Body of pancreas (tissue), 4 donors: ENCODE measurements around the gene UBE2R2. TPM values are rescaled to one million over a fixed set of nuclear protein-coding genes. Genes with fewer than 3 reads are reported as not detected.
A peak's percentile ranks its signal among the peaks of the same experiment; 100 is the strongest.

ENCODE experiments used
- ATAC-seq: fragments of 150-250 bp; one replicate; pipeline ENCODE4 v1.9.1; 2016
- DNase-seq, 4 donors: peaks; one replicate each; pipeline ENCODE4 v3.0.0-alpha.2; 2019
- H3K27ac ChIP-seq, 4 donors: fragments of 200-600 bp; sonication (generic); 1 replicate in 3 of 4; 2 replicates in 1 of 4; pipeline versions ENCODE4 v1.5.1 to v1.6.1; 2016 to 2019; ENCODE audit warnings: mild to moderate bottlenecking in 1 of 4, mixed read lengths in 1 of 4, moderate library complexity in 1 of 4
- H3K27me3 ChIP-seq, 2 donors: fragments of 200-600 bp; sonication (generic); one replicate each; pipeline ENCODE4 v1.6.0; 2016; ENCODE audit warnings: mild to moderate bottlenecking in 1 of 2
- H3K36me3 ChIP-seq, 2 donors: fragments of 200-600 bp; sonication (generic); replicated peaks in 1 of 2; 2 replicates each; pipeline ENCODE4 v1.5.1; 2016; ENCODE audit warnings: low read depth in 2 of 2; ENCODE audit not compliant: insufficient read depth in 1 of 2
- H3K4me1 ChIP-seq: fragments of 200-600 bp; sonication (generic); one replicate; pipeline ENCODE4 v1.6.0; 2016
- H3K4me3 ChIP-seq, 2 donors: fragments of 200-600 bp; sonication (generic); 1 replicate in 1 of 2; 2 replicates in 1 of 2; pipeline ENCODE4 v1.5.1; 2016 to 2019
- H3K9me3 ChIP-seq, 3 donors: fragments of 200-600 bp; sonication (generic); 1 replicate in 2 of 3; 2 replicates in 1 of 3; pipeline ENCODE4 v1.5.1; 2016
- POLR2A ChIP-seq, 3 donors: fragments of 450-650 bp; IDR thresholded peaks; one replicate each; pipeline ENCODE4 v1.6.1; 2016; ENCODE audit warnings: antibody characterized with exemption in 3 of 3, mild to moderate bottlenecking in 2 of 3
- WGBS, 2 donors: methylation state at CpG; one replicate each; pipeline ENCODE4 v1.1.5; 2017; 5-methylcytosine and 5-hydroxymethylcytosine counted together
- intact Hi-C: fragments of 100-400 bp; cut with DNase I; formaldehyde crosslinking; loops from one replicate; pipeline ENCODE4 v1.15.1; 2023
- total RNA-seq, 2 donors: library from RNA; depleted of rRNA; stranded (reverse); fragments of >200 nt; gene quantifications; one replicate each; pipeline ENCODE4 v1.1.0, GENCODE V29; 2016
- TF ChIP-seq, protein P1 (sequence below), 7 experiments: fragments of 450-650 bp in 4 of 7; fragments of 200-600 bp in 3 of 7; sonication (generic) in 3 of 7; IDR thresholded peaks; one replicate each; pipeline ENCODE4 v1.5.1; 2016 to 2019; ENCODE audit warnings: antibody characterized with exemption in 7 of 7

The UBE2R2 gene
- total RNA-seq, 2 donors from 2014 or later: 26.7 to 31.4 TPM

DNA sequence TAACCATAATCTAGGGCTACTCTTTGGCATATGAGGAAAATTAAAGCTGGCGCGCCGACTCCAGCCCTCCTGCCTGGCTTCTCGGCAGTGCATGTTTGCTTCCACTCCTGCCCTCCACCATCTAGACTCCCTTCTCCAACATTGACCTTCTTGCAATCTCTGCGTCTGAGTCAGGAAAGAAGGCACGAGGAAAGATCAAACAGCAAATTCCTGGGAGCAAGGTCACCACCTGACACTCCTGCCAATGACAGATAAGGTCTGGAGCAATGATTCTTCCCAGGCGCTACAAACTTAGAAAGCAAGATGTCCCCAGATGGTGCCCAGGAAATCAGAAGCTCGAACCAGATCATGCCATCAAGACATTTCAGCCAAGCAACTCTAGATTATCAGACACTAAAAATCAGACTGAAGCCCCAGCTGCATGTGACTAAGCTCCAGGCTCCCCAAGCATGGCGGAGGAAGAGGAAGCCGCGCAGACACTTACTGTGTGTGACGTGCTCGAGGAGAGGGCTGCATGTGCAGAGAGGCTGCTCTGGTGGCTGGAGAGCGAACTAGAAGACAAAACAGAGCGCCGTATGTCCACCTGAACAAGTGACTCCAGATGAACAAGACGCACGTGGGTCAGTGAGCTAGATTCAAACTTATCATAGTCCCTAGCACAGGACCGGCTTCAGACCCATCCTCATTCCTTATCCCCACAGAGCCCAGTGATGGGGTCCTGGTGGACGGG lies 115.3 kb downstream of the UBE2R2 start:
- WGBS, 2 donors: 78 to 85% methylated on average over 18 to 20 of the region's 20 CpGs
- H3K27ac ChIP-seq: no peak overlapping the region
- no peaks in the 10 kb centered on the region for H3K27me3 ChIP-seq
- ATAC-seq: no peak
- no peaks in the 10 kb centered on the region for H3K9me3 ChIP-seq
- no peaks in the 10 kb centered on the region for H3K4me1 ChIP-seq
- no peak for TF ChIP-seq POLR2A (IDR thresholded peaks at IDR 0.05)
- TF ChIP-seq, protein P1, sequence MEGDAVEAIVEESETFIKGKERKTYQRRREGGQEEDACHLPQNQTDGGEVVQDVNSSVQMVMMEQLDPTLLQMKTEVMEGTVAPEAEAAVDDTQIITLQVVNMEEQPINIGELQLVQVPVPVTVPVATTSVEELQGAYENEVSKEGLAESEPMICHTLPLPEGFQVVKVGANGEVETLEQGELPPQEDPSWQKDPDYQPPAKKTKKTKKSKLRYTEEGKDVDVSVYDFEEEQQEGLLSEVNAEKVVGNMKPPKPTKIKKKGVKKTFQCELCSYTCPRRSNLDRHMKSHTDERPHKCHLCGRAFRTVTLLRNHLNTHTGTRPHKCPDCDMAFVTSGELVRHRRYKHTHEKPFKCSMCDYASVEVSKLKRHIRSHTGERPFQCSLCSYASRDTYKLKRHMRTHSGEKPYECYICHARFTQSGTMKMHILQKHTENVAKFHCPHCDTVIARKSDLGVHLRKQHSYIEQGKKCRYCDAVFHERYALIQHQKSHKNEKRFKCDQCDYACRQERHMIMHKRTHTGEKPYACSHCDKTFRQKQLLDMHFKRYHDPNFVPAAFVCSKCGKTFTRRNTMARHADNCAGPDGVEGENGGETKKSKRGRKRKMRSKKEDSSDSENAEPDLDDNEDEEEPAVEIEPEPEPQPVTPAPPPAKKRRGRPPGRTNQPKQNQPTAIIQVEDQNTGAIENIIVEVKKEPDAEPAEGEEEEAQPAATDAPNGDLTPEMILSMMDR (IDR thresholded peaks at IDR 0.05): no peak
- intact Hi-C loops: no loop called here
- no peak for DNase-seq
- no peak overlapping the region for H3K4me3 ChIP-seq
- peaks cover 0 to 26% of the 10 kb centered on the region in 2 donors for H3K36me3 ChIP-seq

DNA sequence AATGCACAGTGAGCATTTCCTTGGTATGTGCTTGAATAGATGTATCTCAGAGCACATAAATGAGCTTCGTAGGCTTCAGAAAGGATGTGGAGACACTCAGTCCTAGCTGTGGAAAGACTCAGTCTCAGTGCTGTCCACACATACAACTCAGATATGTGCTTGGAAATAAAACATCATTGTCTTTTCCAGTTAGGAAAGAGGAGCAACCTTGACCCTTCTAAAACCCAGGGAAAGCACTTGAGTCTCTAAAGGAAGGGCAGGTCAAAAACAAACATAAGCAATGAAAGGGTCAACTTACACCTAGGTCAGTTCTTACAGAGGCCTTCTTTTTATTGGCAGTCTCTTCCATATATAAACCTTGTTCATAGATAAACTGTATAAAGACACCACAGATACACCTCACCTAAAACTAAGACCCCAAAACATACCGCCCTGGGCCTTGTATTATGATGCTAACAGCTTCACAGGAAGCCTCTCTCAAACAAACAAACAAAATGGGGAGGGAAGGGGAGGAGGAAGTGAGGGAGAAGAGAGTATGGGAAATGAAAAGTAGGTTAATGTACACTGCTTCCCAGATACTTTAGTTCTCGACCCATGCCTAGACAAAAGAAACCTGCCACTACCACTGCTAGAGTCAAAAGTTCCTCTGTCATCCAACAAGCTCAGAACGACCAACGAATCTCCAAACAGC lies 117.4 kb downstream of the UBE2R2 start:
- H3K4me3 ChIP-seq: no peak overlapping the region
- DNase-seq (no peak), ATAC-seq (no peak)
- 78 to 83% methylated on average over 5 of the region's 5 CpGs for WGBS, 2 donors
- no peaks in the 10 kb centered on the region for H3K27me3 ChIP-seq
- intact Hi-C loops: no loop called here
- no peaks in the 10 kb centered on the region for H3K4me1 ChIP-seq
- no peaks in the 10 kb centered on the region for H3K9me3 ChIP-seq
- TF ChIP-seq, protein P1 (IDR thresholded peaks at IDR 0.05): no peak
- no peak for TF ChIP-seq POLR2A (IDR thresholded peaks at IDR 0.05)
- H3K36me3 ChIP-seq: peaks cover 0 to 22% of the 10 kb centered on the region in 2 donors
- H3K27ac ChIP-seq: no peak overlapping the region

DNA sequence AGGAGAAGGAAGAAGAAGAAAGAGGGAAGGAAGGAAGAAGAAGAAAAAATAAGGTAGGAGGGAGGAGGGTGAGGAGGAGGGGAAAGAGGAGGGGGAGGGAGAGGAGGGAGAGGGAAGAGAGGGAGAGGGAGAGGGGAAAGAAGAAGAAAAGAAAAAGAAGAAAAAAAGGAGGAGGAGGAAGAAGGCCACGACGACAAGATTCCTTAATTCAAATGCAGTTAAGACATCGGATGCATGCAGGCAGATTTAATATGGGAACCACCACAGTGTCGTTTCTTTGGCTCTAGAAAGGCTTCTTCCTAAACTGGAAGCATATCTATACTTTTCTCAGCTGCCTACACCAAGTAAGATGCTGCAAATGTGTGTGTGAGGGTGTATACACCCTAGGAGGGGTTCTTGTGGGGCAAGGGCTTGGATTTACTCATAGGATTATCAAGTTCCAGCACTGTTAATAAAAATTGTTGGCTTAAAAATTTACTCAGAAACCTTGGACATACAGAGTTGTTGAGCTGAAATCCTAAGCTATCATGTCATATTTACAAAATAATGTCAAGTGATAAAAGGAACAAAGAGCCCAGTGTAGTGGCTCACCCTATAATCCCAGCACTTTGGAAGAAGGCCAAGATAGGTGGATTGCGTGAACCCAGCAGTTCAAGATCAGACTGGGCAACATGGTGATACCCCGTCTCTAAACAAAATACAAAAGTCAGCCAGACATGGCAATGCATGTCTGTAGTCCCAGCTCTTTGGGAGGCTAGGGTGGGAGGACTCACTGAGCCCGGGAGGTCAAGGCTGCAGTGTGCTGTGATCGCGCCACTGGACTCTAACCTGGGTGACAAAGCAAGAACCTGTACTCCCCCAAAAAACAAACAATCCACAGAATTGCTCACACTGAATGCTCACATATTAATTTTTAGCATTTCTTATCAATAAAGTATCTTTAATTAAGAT lies 123.2 kb downstream of the UBE2R2 start:
- no peak for DNase-seq

DNA sequence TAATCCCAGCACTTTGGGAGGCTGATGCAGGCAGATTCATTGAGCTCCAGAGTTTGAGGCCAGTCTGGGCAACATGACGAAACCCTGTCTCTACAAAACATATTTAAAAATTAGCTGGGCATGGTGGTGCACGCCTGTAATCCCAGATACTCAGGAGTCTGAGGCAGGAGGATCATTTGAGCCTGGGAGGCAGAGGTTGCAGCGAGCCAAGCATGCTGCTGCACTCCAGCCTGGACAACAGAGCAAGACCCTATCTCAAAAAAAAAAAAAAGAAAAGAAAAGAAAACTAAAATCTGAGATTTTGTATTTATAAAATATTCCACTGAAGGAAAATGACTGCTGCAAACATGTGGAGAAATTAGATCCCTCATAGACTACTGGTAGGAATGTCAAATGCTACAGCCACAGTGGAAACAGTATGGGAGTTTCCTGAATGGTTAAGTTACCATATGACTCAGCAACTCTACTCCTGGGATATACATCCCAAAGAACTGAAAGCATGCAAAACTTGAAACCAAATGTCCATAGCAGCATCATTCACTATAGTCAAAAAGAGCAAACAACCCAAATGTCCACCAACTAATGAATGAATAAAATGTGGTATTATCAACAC lies 125.6 kb downstream of the UBE2R2 start:
- Histone ChIP-seq H3K27ac (no peak overlapping the region), H3K27me3 (no peaks in the 10 kb centered on the region), H3K4me1 (no peaks in the 10 kb centered on the region), H3K36me3 (peaks cover 4 to 9% of the 10 kb centered on the region in 2 donors), H3K4me3 (no peak overlapping the region), H3K9me3 (no peaks in the 10 kb centered on the region)
- TF ChIP-seq POLR2A (IDR thresholded peaks at IDR 0.05): no peak
- TF ChIP-seq, protein P1 (IDR thresholded peaks at IDR 0.05): no peak
- 91 to 94% methylated on average over 3 of the region's 3 CpGs for WGBS, 2 donors
- DNase-seq (no peak), ATAC-seq (no peak)
- intact Hi-C loops: no loop called here

More for the DNA sequence above, 123.2 kb downstream of the UBE2R2 start:
- Histone ChIP-seq H3K27ac (peak overlapping the region in 2 of 4 donors; percentile 7 to 73), H3K4me1 (no peaks in the 10 kb centered on the region), H3K9me3 (no peaks in the 10 kb centered on the region), H3K27me3 (no peaks in the 10 kb centered on the region), H3K36me3 (peaks cover 0 to 8% of the 10 kb centered on the region in 2 donors), H3K4me3 (no peak overlapping the region)
- TF ChIP-seq, protein P1 (IDR thresholded peaks at IDR 0.05): no peak
- TF ChIP-seq POLR2A (IDR thresholded peaks at IDR 0.05): no peak
- intact Hi-C loops: no loop called here
- ATAC-seq: peak; percentile 58
- 61 to 72% methylated on average over 9 of the region's 9 CpGs for WGBS, 2 donors
